ENCODE results near the gene GIPC2. TPM values are rescaled to one million over a fixed set of nuclear protein-coding genes. Genes with fewer than 3 reads are reported as not detected.

The GIPC2 gene
- total and polyA plus RNA-seq, 9 of the 15 experiments (the other 6 are each of a cell fraction or from before 2014, with no cell fraction given), result 0.01 to 0.05 (median 0.04) TPM; not detected in 3

DNA sequence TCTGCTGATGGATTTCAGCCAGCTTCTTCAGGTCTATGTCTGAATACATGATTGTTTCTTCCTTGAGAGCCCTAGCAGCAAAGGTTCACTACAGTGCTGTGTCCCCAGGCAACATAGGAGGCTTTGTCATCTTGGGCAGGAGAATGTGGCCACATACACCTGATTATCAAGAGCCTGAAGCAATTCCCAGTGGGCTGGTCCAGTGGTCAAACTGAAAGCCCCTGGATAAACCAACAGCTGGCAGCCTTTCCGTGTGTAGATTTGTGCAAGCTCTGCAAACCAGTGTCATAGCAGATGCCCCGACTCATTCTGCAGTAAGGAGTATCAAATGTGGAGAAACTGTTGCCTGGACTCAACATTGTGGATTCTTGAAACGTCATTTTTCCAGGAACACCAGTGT, 2.3 kb upstream of the GIPC2 start (continued):
- TF ChIP-seq PATZ1 (CRISPR knock-in tag; IDR thresholded peaks at IDR 0.05; ENCODE audit: borderline replicate concordance) (no peak), ZNF184 (CRISPR knock-in tag; IDR thresholded peaks at IDR 0.05) (no peak), NKRF (IDR thresholded peaks at IDR 0.05; ENCODE audit: borderline replicate concordance) (no peak), MGA (IDR thresholded peaks at IDR 0.05) (no peak), ETV1 (tag; conservative IDR thresholded peaks at IDR 0.05; ENCODE audit: low read depth) (no peak), FOXK1 (CRISPR knock-in tag; IDR thresholded peaks at IDR 0.05; ENCODE audit: borderline replicate concordance) (no peak)
- TF ChIP-seq, protein P1, sequence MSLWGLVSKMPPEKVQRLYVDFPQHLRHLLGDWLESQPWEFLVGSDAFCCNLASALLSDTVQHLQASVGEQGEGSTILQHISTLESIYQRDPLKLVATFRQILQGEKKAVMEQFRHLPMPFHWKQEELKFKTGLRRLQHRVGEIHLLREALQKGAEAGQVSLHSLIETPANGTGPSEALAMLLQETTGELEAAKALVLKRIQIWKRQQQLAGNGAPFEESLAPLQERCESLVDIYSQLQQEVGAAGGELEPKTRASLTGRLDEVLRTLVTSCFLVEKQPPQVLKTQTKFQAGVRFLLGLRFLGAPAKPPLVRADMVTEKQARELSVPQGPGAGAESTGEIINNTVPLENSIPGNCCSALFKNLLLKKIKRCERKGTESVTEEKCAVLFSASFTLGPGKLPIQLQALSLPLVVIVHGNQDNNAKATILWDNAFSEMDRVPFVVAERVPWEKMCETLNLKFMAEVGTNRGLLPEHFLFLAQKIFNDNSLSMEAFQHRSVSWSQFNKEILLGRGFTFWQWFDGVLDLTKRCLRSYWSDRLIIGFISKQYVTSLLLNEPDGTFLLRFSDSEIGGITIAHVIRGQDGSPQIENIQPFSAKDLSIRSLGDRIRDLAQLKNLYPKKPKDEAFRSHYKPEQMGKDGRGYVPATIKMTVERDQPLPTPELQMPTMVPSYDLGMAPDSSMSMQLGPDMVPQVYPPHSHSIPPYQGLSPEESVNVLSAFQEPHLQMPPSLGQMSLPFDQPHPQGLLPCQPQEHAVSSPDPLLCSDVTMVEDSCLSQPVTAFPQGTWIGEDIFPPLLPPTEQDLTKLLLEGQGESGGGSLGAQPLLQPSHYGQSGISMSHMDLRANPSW (CRISPR knock-in tag; IDR thresholded peaks at IDR 0.05), result no peak

Data from K562 (cell line).